ENCODE data around the gene SLC17A5. TPM values are rescaled to one million over a fixed set of nuclear protein-coding genes. Genes with fewer than 3 reads are reported as not detected.

Gene SLC17A5
- total RNA-seq, 2 donors from 2014 or later = 17.9 to 32.3 TPM

DNA sequence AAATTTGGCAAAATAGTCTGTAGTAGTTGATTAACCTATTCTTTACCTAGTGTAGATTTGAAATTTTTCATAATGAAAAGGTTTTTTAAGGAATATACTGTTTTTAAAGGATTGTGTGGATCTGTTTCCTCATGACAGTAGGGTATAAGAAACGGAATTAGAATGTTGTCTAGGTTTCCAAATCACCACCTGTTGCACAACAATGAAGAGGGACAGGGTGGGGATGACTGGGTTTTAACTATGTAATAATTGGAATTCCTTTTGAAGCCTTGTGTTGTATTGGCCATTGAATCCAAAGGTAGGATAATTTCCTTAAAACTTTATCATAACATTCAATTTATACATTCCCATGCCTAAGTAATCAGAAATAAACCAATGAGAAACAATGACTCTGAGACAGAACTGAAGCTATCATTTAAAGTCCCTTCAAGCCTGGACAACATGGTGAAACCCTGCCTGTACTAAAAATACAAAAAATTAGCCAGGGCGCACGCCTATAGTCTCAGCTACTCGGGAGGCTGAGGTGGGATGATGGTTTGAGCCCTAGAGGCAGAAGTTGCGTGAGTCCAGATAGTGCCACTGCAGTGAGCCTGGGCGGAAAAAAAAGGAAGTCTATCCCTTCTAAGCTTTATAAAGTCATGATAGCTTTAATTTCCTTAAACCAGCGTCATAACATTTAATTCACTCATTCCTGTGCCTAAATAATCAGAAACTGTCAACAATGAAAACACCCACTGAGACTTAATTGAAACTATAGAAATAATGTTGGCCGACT is 18.3 kb upstream of the SLC17A5 start:
- H3K4me3 ChIP-seq = no peak overlapping the region
- whole genome bisulfite sequencing = 83% methylated on average over 8 of the region's 8 CpGs
- no peak overlapping the region for H3K27ac ChIP-seq
- no peaks in the 10 kb centered on the region for H3K4me1 ChIP-seq (replicated peaks)
- no peaks in the 10 kb centered on the region for H3K27me3 ChIP-seq (replicated peaks; ENCODE audit: insufficient read depth)
- no peaks in the 10 kb centered on the region for H3K9me3 ChIP-seq
- H3K36me3 ChIP-seq = no peaks in the 10 kb centered on the region
- TF ChIP-seq POLR2A (IDR thresholded peaks at IDR 0.05) (no peak), POLR2AphosphoS5 (IDR thresholded peaks at IDR 0.05) (no peak)
- TF ChIP-seq, protein P1, sequence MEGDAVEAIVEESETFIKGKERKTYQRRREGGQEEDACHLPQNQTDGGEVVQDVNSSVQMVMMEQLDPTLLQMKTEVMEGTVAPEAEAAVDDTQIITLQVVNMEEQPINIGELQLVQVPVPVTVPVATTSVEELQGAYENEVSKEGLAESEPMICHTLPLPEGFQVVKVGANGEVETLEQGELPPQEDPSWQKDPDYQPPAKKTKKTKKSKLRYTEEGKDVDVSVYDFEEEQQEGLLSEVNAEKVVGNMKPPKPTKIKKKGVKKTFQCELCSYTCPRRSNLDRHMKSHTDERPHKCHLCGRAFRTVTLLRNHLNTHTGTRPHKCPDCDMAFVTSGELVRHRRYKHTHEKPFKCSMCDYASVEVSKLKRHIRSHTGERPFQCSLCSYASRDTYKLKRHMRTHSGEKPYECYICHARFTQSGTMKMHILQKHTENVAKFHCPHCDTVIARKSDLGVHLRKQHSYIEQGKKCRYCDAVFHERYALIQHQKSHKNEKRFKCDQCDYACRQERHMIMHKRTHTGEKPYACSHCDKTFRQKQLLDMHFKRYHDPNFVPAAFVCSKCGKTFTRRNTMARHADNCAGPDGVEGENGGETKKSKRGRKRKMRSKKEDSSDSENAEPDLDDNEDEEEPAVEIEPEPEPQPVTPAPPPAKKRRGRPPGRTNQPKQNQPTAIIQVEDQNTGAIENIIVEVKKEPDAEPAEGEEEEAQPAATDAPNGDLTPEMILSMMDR (IDR thresholded peaks at IDR 0.05) = no peak
- intact Hi-C loops (cut with DNase I) = no loop called here
- no peak for DNase-seq (ENCODE audit: low spot score)

DNA sequence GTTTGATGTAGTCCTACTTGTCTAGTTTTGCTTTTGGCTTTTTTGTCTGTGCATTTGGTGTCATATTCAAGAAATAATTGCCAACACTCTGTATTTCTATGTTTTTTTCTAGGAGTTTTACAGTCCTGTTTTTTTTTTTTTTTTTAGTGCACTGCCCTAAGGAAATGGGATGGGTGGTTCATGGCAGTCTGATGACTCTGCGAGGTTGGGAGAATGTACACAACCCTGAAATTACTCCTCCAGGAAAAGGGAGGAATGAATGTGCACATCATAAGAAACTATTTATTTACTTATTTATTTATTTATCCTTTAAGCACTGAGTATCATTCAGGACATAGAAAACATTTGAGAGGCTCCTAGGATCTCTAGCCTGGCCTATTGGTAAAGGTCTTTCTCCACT is 15.2 kb upstream of the SLC17A5 start:
- Histone ChIP-seq H3K27ac (no peak overlapping the region), H3K27me3 (replicated peaks; ENCODE audit: insufficient read depth) (no peaks in the 10 kb centered on the region), H3K9me3 (no peaks in the 10 kb centered on the region), H3K36me3 (no peaks in the 10 kb centered on the region), H3K4me1 (replicated peaks) (no peaks in the 10 kb centered on the region), H3K4me3 (no peak overlapping the region)
- WGBS = 89% methylated on average over 1 of the region's 1 CpG
- no peak for DNase-seq (ENCODE audit: low spot score)
- intact Hi-C loops (cut with DNase I) = no loop called here
- TF ChIP-seq, protein P1 (IDR thresholded peaks at IDR 0.05) = no peak
- TF ChIP-seq POLR2AphosphoS5 (IDR thresholded peaks at IDR 0.05) (no peak), POLR2A (IDR thresholded peaks at IDR 0.05) (no peak)

- Histone ChIP-seq H3K27me3 (replicated peaks; ENCODE audit: insufficient read depth) (no peaks in the 10 kb centered on the region), H3K9me3 (no peaks in the 10 kb centered on the region), H3K36me3 (no peaks in the 10 kb centered on the region), H3K4me1 (replicated peaks) (no peaks in the 10 kb centered on the region), H3K27ac (no peak overlapping the region), H3K4me3 (no peak overlapping the region)
- WGBS = 69% methylated on average over 1 of the region's 1 CpG
- no peak for TF ChIP-seq POLR2A (IDR thresholded peaks at IDR 0.05)
- no peak for TF ChIP-seq POLR2AphosphoS5 (IDR thresholded peaks at IDR 0.05)
- TF ChIP-seq, protein P1 (IDR thresholded peaks at IDR 0.05) = no peak
- no peak for DNase-seq (ENCODE audit: low spot score)
- intact Hi-C loops (cut with DNase I) = no loop called here
These were observed 14.0 kb upstream of the SLC17A5 start for GRCh38 chr6:73667798-73668197.

GRCh38 chr6:73666393-73666792 is 12.6 kb upstream of the SLC17A5 start:
- no peak for DNase-seq (ENCODE audit: low spot score)
- no peak overlapping the region for H3K27ac ChIP-seq
- H3K4me1 ChIP-seq (replicated peaks) = no peaks in the 10 kb centered on the region
- no peaks in the 10 kb centered on the region for H3K36me3 ChIP-seq
- intact Hi-C loops (cut with DNase I) = no loop called here
- no peak overlapping the region for H3K4me3 ChIP-seq
- no peaks in the 10 kb centered on the region for H3K9me3 ChIP-seq
- TF ChIP-seq, protein P1 (IDR thresholded peaks at IDR 0.05) = no peak
- no peak for TF ChIP-seq POLR2AphosphoS5 (IDR thresholded peaks at IDR 0.05)
- no peak for TF ChIP-seq POLR2A (IDR thresholded peaks at IDR 0.05)
- WGBS = 61% methylated on average over 2 of the region's 2 CpGs
- no peaks in the 10 kb centered on the region for H3K27me3 ChIP-seq (replicated peaks; ENCODE audit: insufficient read depth)

- TF ChIP-seq POLR2AphosphoS5 (IDR thresholded peaks at IDR 0.05) (no peak), POLR2A (IDR thresholded peaks at IDR 0.05) (no peak)
- TF ChIP-seq, protein P1 (IDR thresholded peaks at IDR 0.05) = no peak
- no peak for DNase-seq (ENCODE audit: low spot score)
- H3K27ac ChIP-seq = no peak overlapping the region
- H3K4me3 ChIP-seq = no peak overlapping the region
- intact Hi-C loops (cut with DNase I) = no loop called here
- H3K27me3 ChIP-seq (replicated peaks; ENCODE audit: insufficient read depth) = no peaks in the 10 kb centered on the region
- no peaks in the 10 kb centered on the region for H3K9me3 ChIP-seq
- H3K36me3 ChIP-seq = no peaks in the 10 kb centered on the region
- H3K4me1 ChIP-seq (replicated peaks) = no peaks in the 10 kb centered on the region
- WGBS = 40% methylated on average over 3 of the region's 3 CpGs
These were observed 12.0 kb upstream of the SLC17A5 start for GRCh38 chr6:73665686-73666319.
